Smooth muscle cell of the umbilical artery (primary cell): ENCODE measurements around the gene HOPX. TPM values are rescaled to one million over a fixed set of nuclear protein-coding genes. Genes with fewer than 3 reads are reported as not detected.

Experiments used
- total RNA-seq: library from RNA; depleted of rRNA; stranded (reverse); fragments of >200 nt; gene quantifications from 2 replicates; pipeline ENCODE4 v1.2.3, GENCODE V29; 2014

Gene HOPX
- total RNA-seq, result 0.14 TPM in 1 of 2 replicates, not detected in the other

GRCh38 chr4:56681158-56681852 is at the start of gene HOPX:
TSS of gene HOPX (minus strand) at chr4:56681296. CDS start at chr4:56657816, 23,480 bp downstream.

Other genes with a start within 250 kb of the HOPX start
- gene PPAT, start 245.7 kb downstream of the HOPX start, total RNA-seq, result 15.7 and 29.9 TPM in 2 replicates
- 35.9 and 102 TPM in 2 replicates for gene PAICS, start 245.0 kb downstream of the HOPX start, total RNA-seq
- 77.5 and 138 TPM in 2 replicates for gene SRP72, start 213.7 kb downstream of the HOPX start, total RNA-seq
- 0.23 TPM in 1 of 2 replicates, not detected in the other for gene ARL9, start 175.5 kb downstream of the HOPX start, total RNA-seq
- not detected in 2 replicates for gene SPINK2, start 140.4 kb upstream of the HOPX start, total RNA-seq
- gene REST, start 226.6 kb upstream of the HOPX start, total RNA-seq, result 34.1 and 52.3 TPM in 2 replicates